Sigmoid colon (tissue), 3 donors: ENCODE data around the gene MICOS13.
"Not testable (repeated sequence)": the region's sequence is repeated elsewhere in the genome, so short reads cannot be mapped to it uniquely, and the experiment has no call there.

Source experiments
- CTCF ChIP-seq, 4 experiments: fragments of 450-650 bp in 3 of 4; fragments of 200-600 bp in 1 of 4; IDR thresholded peaks; one replicate each; pipeline ENCODE4 v1.5.1; 2016 to 2019; ENCODE audit warnings: antibody characterized with exemption in 4 of 4, mild to moderate bottlenecking in 3 of 4, moderate library complexity in 2 of 4
- POLR2A ChIP-seq, 2 donors: fragments of 450-650 bp; IDR thresholded peaks; one replicate each; pipeline ENCODE4 v1.6.1; 2016; ENCODE audit warnings: antibody characterized with exemption in 2 of 2, mild to moderate bottlenecking in 2 of 2, moderate library complexity in 2 of 2

DNA sequence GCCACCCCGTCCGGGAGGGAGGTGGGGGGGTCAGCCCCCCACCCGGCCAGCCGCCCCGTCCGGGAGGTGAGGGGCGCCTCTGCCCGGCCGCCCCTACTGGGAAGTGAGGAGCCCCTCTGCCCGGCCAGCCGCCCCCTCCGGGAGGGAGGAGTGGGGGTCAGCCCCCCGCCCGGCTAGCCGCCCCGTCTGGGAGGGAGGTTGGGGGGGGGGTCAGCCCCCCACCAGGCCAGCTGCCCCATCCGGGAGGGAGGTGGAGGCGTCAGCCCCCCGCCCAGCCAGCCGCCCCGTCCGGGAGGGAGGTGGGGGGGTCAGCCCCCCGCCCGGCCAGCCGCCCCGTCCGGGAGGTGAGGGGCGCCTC lies 21.7 kb upstream of the MICOS13 start:
- not testable (repeated sequence) for TF ChIP-seq CTCF, POLR2A (IDR thresholded peaks at IDR 0.05)
